GM19351 (cell line): ENCODE results near the gene TUBGCP3.

Experiments
- ATAC-seq: cut with Tn5 transposase; IDR thresholded peaks from one replicate; pipeline ENCODE4 v1.9.1; 2021; ENCODE audit warnings: mild to moderate bottlenecking, moderate library complexity; ENCODE audit not compliant: unreplicated experiment

TUBGCP3 gene

GRCh38 chr13:112617754-112618375 is 29.9 kb upstream of the TUBGCP3 start:
- ATAC-seq, result no peak

GRCh38 chr13:112616586-112617362 is 28.8 kb upstream of the TUBGCP3 start:
- peak; percentile 86 for ATAC-seq

GRCh38 chr13:112615391-112615790 is 27.4 kb upstream of the TUBGCP3 start:
- ATAC-seq, result no peak

- ATAC-seq, result no peak
Measured at GRCh38 chr13:112614835-112615234, 26.9 kb upstream of the TUBGCP3 start.

GRCh38 chr13:112608212-112608611 is 20.3 kb upstream of the TUBGCP3 start:
- no peak for ATAC-seq

- ATAC-seq, result peak; percentile 100
Measured at GRCh38 chr13:112606109-112607001, 18.4 kb upstream of the TUBGCP3 start.

- no peak for ATAC-seq
Measured at GRCh38 chr13:112605531-112605990, 17.6 kb upstream of the TUBGCP3 start.

GRCh38 chr13:112603641-112604225 is 15.8 kb upstream of the TUBGCP3 start:
- no peak for ATAC-seq

- no peak for ATAC-seq
Measured at GRCh38 chr13:112602189-112602588, 14.2 kb upstream of the TUBGCP3 start.

- ATAC-seq, result no peak
Measured at GRCh38 chr13:112601371-112601770, 13.4 kb upstream of the TUBGCP3 start.

- no peak for ATAC-seq
Measured at GRCh38 chr13:112596235-112596634, 8.3 kb upstream of the TUBGCP3 start.

GRCh38 chr13:112592647-112593046 is 4.7 kb upstream of the TUBGCP3 start:
- no peak for ATAC-seq

GRCh38 chr13:112592181-112592580 is 4.2 kb upstream of the TUBGCP3 start:
- no peak for ATAC-seq

GRCh38 chr13:112588490-112589297 is 741 bp upstream of the TUBGCP3 start:
- no peak for ATAC-seq

- peak; percentile 45 for ATAC-seq
Measured at GRCh38 chr13:112587212-112587763, 665 bp downstream of the TUBGCP3 start.

- peak; percentile 27 for ATAC-seq
Measured at GRCh38 chr13:112586334-112586960, 1.5 kb downstream of the TUBGCP3 start.

- peak; percentile 38 for ATAC-seq
Measured at GRCh38 chr13:112583592-112584277, 4.2 kb downstream of the TUBGCP3 start.

GRCh38 chr13:112582263-112582662 is 5.7 kb downstream of the TUBGCP3 start:
- no peak for ATAC-seq

- ATAC-seq, result no peak
Measured at GRCh38 chr13:112580912-112581311, 7.0 kb downstream of the TUBGCP3 start.
